Measurements from ENCODE around the gene COPB2.

The COPB2 gene

DNA sequence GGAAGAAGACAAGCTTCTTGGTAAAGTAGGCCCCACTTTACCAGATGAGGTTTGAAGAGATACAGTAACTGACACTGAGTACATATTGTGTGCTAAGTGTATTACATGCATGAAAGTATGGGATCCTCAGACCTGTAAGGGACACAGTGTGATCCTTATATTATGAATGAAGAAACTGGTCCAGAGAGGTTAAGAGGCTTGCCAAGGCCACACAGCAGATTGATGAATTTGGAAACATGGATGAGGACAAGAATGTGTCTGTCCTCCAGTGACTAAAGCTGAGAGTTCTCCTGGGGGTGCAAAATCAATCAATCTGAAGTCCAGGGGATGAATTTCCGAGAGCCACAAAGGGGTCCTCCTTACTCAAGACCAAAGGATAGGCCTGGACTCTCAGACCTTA is 77.0 kb downstream of the COPB2 start:
- no peak for DNase-seq (ENCODE audit: low read depth)
- H3K4me3 ChIP-seq (ENCODE audit: low read depth, low read length) = no peak overlapping the region

DNA sequence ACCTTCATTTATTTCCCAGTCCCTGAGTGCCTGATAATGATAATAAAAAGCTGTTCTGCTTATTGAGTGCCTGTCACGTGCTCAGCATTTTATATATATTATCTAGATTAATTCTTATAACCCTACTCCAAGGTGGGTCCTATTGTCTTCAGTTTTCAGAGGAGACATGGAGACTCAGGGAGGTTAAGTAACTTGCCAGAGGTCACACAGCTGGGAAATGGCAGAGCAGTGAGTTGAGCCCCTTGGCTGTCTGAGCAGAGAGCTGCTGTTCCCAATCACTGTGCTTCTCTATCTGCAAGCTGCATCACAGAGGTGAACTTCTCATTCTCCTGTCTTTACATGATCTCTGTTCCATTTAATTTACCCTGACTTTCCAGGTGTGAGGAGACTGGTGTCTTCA is 77.9 kb downstream of the COPB2 start:
- DNase-seq (ENCODE audit: low read depth) = no peak
- H3K4me3 ChIP-seq (ENCODE audit: low read depth, low read length) = no peak overlapping the region

DNA sequence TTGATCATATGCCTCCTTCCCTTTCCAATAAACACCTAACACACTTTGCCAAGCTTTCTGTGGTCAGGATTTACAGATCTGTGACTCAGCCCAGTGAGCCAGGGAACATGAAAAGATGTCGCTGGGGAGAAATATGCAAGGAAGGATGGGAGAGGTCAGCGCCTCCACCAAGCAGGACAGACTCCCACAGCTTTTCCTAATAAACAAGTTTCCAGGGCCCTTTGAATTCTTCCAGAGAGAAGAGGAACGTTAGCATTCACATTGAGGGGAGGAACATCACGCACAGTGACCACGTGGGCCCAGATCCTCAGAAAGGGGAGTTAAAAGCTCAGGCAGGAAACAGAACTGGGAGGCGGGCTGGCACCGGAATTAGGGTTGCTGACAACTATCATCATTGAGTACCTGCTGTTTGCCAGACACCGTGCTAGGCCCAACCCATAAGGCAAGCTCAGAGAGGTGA is 78.9 kb downstream of the COPB2 start:
- peak; percentile 86 for DNase-seq (ENCODE audit: low read depth)
- no peak overlapping the region for H3K4me3 ChIP-seq (ENCODE audit: low read depth, low read length)

DNA sequence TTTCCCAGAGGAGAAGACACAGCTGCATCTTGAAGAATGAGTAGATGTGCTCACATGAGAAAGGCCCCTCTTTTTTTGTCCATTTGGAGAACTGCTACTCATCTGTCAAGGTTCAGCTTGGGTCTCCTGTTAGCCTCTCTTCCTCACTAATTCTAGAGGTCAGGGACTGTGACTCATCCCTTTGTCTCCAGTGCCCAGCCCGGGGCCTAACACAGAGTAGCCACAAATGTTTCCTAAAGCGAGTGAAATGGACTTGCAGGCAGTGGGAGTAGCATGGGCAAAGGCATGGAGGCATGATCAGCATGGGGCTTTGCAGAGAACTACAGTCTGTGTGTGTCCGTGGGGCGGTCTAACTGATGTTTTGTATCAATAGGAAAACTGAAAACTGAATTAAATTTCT is 79.6 kb downstream of the COPB2 start:
- DNase-seq (ENCODE audit: low read depth) = no peak
- H3K4me3 ChIP-seq (ENCODE audit: low read depth, low read length) = no peak overlapping the region

DNA sequence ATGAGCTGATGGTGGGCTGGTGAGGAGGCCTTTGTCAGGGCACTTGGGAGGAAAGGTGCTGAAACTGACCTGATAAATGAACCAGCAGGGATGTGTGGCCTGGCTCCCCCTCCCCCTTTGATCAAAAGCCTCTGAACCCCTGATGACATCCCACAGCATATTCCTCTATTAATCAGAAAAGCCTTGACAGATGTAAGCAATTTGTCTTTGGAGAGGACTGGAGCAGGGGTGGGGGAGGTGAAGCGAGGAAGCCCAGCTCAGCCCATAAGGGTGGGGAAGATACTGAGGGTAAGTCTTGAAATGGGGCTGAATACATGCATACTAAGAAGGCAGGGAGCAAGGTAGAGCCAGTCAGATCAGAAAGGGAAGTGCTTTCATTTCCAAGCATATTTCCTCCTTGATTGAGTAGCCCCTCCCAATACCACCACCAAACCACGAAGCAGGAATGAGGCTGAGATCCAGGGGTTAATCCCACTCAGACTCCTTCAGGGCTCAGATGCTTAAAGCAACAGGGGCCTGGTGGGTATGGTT is 80.3 kb downstream of the COPB2 start:
- H3K4me3 ChIP-seq (ENCODE audit: low read depth, low read length) = no peak overlapping the region
- no peak for DNase-seq (ENCODE audit: low read depth)

DNA sequence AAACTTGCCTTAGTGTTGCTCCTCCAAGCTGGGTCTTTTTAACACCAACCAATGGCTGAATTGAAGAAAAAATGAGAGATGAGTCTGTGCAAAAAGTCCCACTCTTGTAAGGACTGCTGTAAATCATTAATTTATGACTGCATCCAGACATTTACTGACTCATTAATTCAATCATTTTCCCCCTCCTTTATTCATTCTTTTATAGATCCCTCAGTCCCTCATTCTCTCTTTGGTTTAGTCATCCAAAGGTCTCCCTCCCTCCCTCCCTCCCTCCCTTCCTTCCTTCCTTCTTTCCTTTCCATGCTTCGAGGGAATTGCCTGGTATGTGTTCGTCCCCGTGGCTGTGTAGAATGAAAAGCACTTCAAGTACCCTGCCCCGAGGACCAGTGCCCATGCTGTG is 80.9 kb downstream of the COPB2 start:
- no peak overlapping the region for H3K4me3 ChIP-seq (ENCODE audit: low read depth, low read length)
- DNase-seq (ENCODE audit: low read depth) = no peak

DNA sequence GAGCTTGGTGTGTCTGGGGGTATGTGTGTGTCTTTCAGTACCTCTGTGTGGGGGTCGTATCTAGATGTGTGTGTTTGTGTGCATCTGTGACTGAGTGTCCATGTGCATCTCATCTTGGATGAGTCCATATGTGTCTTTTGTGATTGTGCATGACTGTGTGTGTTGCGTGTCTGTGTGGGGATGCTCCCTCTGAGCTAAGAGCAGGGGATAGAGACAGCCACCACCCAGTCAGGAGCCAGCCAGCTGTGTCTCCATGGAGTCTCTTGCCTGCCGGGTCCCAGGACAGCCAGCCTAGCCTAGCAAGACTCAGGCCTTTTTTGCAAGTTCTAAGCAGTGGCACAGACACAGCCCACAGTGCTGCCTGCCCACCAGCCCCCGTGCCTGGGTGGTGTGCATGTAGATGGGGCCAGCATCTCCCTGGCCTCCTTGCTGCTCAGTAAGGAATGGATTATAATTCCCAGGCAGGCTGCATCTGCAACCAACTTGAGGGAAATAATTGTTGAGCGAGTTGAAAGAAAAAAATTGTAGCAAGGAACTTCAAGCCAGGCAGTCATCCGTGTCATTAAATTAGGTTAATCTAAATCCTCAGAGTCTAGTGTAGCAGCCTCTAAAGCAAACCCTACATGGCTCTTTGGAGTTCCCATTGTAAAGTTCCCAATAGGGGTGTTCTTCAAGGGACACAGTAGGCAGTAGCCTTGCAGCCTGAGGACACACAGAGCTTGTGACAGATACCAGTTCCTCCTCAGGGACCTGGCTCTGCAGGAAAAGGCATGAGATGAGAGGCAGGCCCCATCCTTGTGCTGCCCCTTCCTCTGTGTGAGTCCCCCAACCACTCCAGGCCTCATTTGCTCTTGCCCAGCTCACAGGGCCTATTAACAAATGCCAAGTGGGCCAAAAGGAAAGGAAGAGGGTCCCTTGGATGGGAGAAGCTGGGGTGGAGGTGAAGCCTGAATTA is 81.6 kb downstream of the COPB2 start:
- H3K4me3 ChIP-seq (ENCODE audit: low read depth, low read length) = no peak overlapping the region
- DNase-seq (ENCODE audit: low read depth) = no peak

Measured in skeletal muscle cell (primary cell).